SH-SY5Y (cell line): ENCODE measurements around the gene TPRN.

Experiments
- GATA2 ChIP-seq: IDR thresholded peaks from 2 replicates; pipeline ENCODE4 v1.6.1; 2011; ENCODE audit warnings: mild to moderate bottlenecking, low read depth, low read length
- GATA3 ChIP-seq: IDR thresholded peaks from 2 replicates; pipeline ENCODE4 v1.6.1; 2011; ENCODE audit warnings: low read depth, mild to moderate bottlenecking, low read length, moderate library complexity

The TPRN gene

GRCh38 chr9:137185921-137186320, 14.6 kb downstream of the TPRN start:
- TF ChIP-seq GATA3 = no peak
- TF ChIP-seq GATA2 = no peak

DNA sequence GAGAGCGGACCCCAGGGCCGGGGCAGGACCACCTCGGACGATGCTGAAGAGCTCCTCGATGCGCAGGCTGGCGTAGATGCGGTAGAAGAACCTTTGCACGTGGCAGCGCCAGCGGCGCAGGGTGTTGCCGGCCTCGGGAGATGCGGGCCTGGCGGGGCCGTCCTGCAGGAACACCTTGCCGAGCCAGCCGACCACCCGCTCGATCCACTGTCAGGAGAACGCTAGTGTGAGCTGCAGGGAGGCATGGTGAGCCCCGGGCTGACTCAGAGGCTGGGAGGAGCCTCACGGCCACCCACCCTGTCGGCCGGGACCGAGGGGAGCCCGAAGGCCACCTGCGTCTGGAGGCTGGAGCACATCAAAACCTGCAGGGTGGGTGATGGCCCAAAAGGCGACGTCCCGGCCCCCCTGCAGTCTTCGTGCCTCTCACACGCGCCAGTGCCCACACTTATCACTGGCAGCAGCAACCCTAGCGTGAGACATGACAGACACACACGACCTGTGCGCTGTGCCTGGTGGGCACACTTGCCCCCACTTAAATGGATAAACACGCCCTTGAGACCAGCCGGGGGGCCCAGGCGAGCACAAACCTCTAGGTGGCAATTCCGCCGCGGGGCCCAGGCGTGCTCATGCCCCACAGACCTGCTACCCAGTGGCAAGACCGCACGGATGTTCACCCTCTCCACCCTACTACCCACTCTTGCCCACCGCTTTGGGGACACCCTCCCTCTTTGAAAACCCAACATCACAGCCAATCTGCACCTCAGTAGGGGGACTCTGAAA, 15.5 kb downstream of the TPRN start:
- no peak for TF ChIP-seq GATA3
- no peak for TF ChIP-seq GATA2

DNA sequence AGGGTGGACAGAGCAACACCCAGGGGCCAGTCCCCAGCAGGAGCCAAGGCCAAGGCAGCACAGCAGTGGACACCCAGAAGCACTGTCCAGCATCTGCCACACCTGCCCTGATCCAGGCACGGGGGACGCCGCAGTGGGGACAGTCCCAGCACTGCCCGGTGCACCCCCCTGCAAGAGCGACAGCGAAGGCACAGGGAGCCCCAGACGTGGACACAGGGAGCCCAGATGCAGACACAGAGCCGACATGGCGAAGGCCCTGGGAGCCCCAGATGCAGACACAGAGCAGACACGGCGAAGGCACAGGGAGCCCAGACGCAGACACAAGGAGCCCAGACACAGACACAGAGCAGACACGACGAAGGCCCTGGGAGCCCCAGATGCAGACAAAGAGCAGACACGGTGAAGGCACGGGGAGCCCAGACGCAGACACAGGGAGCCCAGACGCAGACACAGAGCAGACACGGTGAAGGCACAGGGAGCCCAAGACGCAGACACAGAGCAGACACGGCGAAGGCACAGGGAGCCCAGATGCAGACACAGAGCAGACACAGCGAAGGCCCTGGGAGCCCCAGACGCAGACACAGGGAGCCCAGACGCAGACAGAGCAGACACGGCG, 16.5 kb downstream of the TPRN start:
- TF ChIP-seq GATA3 = no peak
- no peak for TF ChIP-seq GATA2

- TF ChIP-seq GATA3 (no peak), GATA2 (no peak)
These were observed 17.7 kb downstream of the TPRN start for GRCh38 chr9:137182836-137183235.

DNA sequence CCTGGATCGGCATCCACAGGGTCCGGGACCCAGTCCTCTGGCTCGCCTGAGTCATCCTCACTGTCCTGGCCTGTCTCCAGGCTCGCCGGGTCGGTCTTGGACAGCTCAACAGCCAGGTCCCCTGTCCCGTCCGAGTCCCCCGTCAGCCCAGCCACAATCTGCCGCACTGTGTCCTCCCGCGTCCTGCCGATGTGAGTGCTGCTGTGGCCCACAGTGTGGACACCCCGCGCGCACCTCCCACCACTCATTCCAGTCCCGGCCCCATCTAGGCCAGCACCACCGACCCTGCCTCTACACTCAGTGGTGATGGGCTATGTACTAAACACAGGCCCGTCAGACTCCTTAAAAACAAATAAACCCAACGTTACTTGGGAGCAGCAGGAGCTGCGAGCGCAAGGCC, 18.9 kb downstream of the TPRN start:
- TF ChIP-seq GATA3 = no peak
- TF ChIP-seq GATA2 = no peak

DNA sequence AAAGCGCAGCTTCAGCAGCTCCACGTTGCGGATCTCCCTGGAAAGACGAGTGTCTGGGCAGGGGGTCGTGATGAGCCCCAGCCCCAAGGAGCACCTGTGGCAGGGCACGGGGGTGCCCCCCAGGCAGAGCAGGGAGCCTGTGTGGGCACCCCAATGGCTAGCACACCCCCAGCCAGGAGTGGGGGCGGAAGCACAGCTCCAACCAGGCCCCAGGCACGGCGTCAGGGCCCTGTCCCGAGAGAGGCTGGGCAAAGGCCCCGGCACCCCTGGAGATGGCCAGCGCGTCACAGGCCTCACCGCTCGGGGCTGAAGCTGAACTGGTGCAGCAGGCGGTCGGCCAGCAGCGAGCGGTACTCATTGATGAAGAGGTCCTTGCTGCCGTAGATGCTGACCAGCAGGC, 20.1 kb downstream of the TPRN start:
- TF ChIP-seq GATA3 (no peak), GATA2 (no peak)

GRCh38 chr9:137179761-137180160, 20.8 kb downstream of the TPRN start:
- TF ChIP-seq GATA2 (no peak), GATA3 (no peak)

GRCh38 chr9:137178939-137179630, 21.5 kb downstream of the TPRN start:
- no peak for TF ChIP-seq GATA2
- no peak for TF ChIP-seq GATA3

DNA sequence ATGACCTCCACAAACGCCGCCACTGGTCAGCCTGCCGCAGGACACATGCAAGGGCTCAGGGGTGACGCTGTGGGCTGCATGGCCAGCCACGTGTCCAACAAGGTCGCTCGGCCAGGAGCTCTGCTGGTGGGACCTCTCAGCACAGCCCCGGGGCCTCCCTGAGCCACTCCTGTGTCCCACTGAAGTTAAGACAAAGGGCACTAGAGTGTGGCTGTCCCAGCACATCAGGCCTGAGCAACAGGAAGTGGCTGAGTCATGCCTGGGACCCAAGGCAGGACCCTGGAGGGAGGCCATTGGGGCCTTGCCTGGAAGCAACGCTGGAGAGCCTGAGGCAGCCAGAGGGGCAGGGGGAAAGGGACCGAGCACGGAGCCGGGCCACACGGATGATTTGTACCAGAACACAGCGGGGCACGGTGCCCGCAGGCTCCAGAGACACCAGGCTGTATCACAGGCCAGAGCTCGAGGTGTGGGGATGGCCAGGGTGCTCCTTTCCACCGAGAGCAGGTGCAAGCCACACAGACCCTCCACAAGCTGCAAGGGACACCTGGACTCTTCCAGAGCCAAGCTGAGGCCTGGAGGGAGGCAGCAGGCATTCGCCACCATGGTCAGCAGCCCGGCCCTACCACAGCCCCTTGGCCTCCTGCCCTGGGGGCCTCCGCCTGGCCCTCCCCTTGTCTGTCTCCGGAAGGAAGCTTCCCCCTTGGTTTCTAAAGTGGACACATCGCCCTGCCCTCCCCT, 22.2 kb downstream of the TPRN start:
- TF ChIP-seq GATA3 = no peak

GRCh38 chr9:137176302-137177182, 24.0 kb downstream of the TPRN start:
- TF ChIP-seq GATA3 = no peak
- no peak for TF ChIP-seq GATA2

DNA sequence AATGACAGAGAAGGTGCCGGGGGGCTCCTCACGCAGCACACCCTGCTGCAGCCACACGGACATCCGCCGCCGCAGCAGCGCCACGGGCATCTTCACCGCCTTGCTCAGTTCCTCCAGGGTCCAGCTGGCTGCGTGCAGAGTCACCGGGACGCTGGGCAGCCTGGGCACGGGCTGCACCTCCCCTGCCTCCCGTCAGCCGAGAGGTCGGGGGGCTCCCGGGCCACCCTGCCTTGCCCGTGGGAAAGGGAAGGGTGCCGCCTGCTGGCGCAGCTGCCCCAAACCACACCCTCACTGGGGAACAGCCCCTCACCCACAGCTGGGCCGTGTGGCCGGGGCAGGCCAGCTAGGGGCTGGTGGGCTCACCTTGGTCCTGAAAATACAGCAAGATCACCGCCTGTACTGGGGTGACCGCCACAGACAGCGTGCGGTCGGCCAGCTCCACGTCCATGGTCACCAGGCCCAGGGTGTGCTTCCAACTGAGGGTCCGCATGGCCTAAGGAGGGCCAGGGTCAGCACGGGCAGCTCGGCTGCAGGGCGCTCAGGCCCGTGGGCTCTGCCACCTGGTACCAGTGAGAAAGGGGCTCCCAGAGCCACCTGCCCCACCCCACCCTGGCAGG, 25.1 kb downstream of the TPRN start:
- no peak for TF ChIP-seq GATA2
- no peak for TF ChIP-seq GATA3

- TF ChIP-seq GATA3 (no peak), GATA2 (no peak)
These were observed 25.7 kb downstream of the TPRN start for GRCh38 chr9:137174722-137175293.
